Peyer's patch (tissue), 4 donors: ENCODE results near the gene INSRR.

Source experiments
- POLR2A ChIP-seq, 2 donors: fragments of 450-650 bp; IDR thresholded peaks; one replicate each; pipeline ENCODE4 v1.5.1; 2017; ENCODE audit warnings: antibody characterized with exemption in 2 of 2, mild to moderate bottlenecking in 2 of 2, moderate library complexity in 2 of 2
- TF ChIP-seq, protein P1 (sequence below), 6 experiments: fragments of 450-650 bp in 4 of 6; fragments of 200-600 bp in 2 of 6; sonication (generic) in 1 of 6; IDR thresholded peaks; one replicate each; pipeline ENCODE4 v1.5.1; 2017 to 2019; ENCODE audit warnings: antibody characterized with exemption in 6 of 6, mild to moderate bottlenecking in 3 of 6, moderate library complexity in 1 of 6

DNA sequence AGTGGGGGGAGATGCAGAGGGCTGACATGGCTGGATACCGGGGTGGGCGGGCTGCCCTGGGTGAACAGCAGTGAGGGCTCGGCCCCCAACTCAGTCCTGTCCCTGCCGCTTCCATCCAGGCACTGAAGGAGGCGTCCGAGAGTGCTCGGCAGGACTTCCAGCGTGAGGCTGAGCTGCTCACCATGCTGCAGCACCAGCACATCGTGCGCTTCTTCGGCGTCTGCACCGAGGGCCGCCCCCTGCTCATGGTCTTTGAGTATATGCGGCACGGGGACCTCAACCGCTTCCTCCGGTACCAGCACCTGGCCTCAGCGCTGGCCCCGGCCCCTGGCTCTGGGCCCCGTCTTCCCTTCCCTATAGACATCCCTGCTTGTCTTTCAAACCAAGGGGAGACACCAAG is 17.4 kb upstream of the INSRR start:
- no peak for TF ChIP-seq POLR2A (IDR thresholded peaks at IDR 0.05)
- TF ChIP-seq, protein P1, sequence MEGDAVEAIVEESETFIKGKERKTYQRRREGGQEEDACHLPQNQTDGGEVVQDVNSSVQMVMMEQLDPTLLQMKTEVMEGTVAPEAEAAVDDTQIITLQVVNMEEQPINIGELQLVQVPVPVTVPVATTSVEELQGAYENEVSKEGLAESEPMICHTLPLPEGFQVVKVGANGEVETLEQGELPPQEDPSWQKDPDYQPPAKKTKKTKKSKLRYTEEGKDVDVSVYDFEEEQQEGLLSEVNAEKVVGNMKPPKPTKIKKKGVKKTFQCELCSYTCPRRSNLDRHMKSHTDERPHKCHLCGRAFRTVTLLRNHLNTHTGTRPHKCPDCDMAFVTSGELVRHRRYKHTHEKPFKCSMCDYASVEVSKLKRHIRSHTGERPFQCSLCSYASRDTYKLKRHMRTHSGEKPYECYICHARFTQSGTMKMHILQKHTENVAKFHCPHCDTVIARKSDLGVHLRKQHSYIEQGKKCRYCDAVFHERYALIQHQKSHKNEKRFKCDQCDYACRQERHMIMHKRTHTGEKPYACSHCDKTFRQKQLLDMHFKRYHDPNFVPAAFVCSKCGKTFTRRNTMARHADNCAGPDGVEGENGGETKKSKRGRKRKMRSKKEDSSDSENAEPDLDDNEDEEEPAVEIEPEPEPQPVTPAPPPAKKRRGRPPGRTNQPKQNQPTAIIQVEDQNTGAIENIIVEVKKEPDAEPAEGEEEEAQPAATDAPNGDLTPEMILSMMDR (IDR thresholded peaks at IDR 0.05) = no peak
